GM12891 (cell line): Measurements from ENCODE around the gene MRPL3.

Experiments
- PAX5 ChIP-seq: IDR thresholded peaks from 2 replicates; pipeline ENCODE4 v1.6.1; 2011; ENCODE audit warnings: low read length, moderate library complexity, mild to moderate bottlenecking; ENCODE audit not compliant: insufficient read depth, severe bottlenecking
- POLR2A ChIP-seq: IDR thresholded peaks from 2 replicates; pipeline ENCODE4 v1.6.1; 2011; ENCODE audit warnings: low read depth, low read length, control low read depth
- POLR2AphosphoS5 ChIP-seq: IDR thresholded peaks from 2 replicates; pipeline ENCODE4 v1.6.1; 2011; ENCODE audit warnings: low read depth, low read length, control low read depth
- POU2F2 ChIP-seq: IDR thresholded peaks from 2 replicates; pipeline ENCODE4 v1.6.1; 2011; ENCODE audit warnings: low read depth, mild to moderate bottlenecking, control low read depth, low read length, moderate library complexity
- SPI1 ChIP-seq: IDR thresholded peaks from 2 replicates; pipeline ENCODE4 v1.6.1; 2011; ENCODE audit warnings: low read depth, low read length, control low read depth
- TAF1 ChIP-seq: IDR thresholded peaks from 2 replicates; pipeline ENCODE4 v1.6.1; 2011; ENCODE audit warnings: low read depth, low read length, control low read depth

DNA sequence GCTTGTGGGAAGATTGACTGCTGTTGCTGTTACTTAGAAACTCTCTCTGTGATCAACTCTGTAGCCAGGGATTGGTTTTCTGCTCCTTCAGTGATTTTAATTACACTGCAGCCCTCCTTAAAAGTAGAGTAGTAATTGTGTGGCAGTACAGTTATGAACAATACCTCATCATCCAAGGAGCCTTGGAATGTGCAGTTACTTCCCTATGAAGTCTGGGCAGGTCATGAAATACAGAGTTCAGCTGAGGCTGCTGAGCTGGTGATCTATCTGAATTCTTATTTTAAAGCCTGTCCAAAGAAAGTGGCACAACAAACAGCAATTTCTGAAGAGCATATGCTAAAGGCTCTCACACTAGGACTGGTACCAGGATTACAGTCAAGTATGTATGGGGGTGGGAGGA is 37.4 kb upstream of the MRPL3 start:
- TF ChIP-seq POLR2A = no peak
- TF ChIP-seq POLR2AphosphoS5 = no peak
- no peak for TF ChIP-seq TAF1
- no peak for TF ChIP-seq SPI1
- TF ChIP-seq PAX5 = no peak
- no peak for TF ChIP-seq POU2F2
